Loucy (cell line): ENCODE data around the gene GAN.

Experiments used
- CTCF ChIP-seq: fragments of 200-600 bp; sonication (generic); conservative IDR thresholded peaks from 2 replicates; pipeline ENCODE4 v1.5.1; 2014; ENCODE audit warnings: mild to moderate bottlenecking, antibody characterized with exemption, low read length
- EZH2phosphoT487 ChIP-seq: fragments of 200-600 bp; IDR thresholded peaks from 2 replicates; pipeline ENCODE4 v1.6.1; 2018; ENCODE audit warnings: antibody characterized with exemption, mild to moderate bottlenecking, moderate library complexity, borderline replicate concordance

GRCh38 chr16:81265052-81265451, 49.7 kb upstream of the GAN start:
- no peak for TF ChIP-seq CTCF
- TF ChIP-seq EZH2phosphoT487, result no peak
